ENCODE data around the gene RANGRF. TPM values are rescaled to one million over a fixed set of nuclear protein-coding genes. Genes with fewer than 3 reads are reported as not detected.

RANGRF gene
- total and polyA plus RNA-seq, 9 donors = 12.9 to 28.3 (median 22.9) TPM

GRCh38 chr17:8322061-8322460 lies 33.6 kb downstream of the RANGRF start:
- WGBS (ENCODE audit: insufficient coverage) = 75% methylated on average over 7 of the region's 8 CpGs

GRCh38 chr17:8324132-8324531 lies 35.7 kb downstream of the RANGRF start:
- no peaks in the 10 kb centered on the region for H3K36me3 ChIP-seq (ENCODE audit: control insufficient read depth, insufficient read depth, low read length)
- no peaks in the 10 kb centered on the region for H3K27me3 ChIP-seq (ENCODE audit: control insufficient read depth, insufficient read depth, low read length)
- no CpG with 5 or more reads among the region's 5 CpGs for WGBS (ENCODE audit: insufficient coverage)
- H3K27ac ChIP-seq (ENCODE audit: low read length) = no peak overlapping the region
- DNase-seq = no peak
- H3K9me3 ChIP-seq (replicated peaks; ENCODE audit: control insufficient read depth, low read depth, low read length) = no peaks in the 10 kb centered on the region
- H3K4me1 ChIP-seq (ENCODE audit: control insufficient read depth, insufficient read depth, low read length) = peaks cover 14% of the 10 kb centered on the region
- no peak overlapping the region for H3K4me3 ChIP-seq (ENCODE audit: low read length)

More at GRCh38 chr17:8322061-8322460, 33.6 kb downstream of the RANGRF start:
- no peak overlapping the region for H3K27ac ChIP-seq (ENCODE audit: low read length)
- peaks cover 9% of the 10 kb centered on the region for H3K27me3 ChIP-seq (ENCODE audit: control insufficient read depth, insufficient read depth, low read length)
- H3K9me3 ChIP-seq (replicated peaks; ENCODE audit: control insufficient read depth, low read depth, low read length) = no peaks in the 10 kb centered on the region
- H3K36me3 ChIP-seq (ENCODE audit: control insufficient read depth, insufficient read depth, low read length) = no peaks in the 10 kb centered on the region
- H3K4me3 ChIP-seq (ENCODE audit: low read length) = no peak overlapping the region
- peaks cover 10% of the 10 kb centered on the region for H3K4me1 ChIP-seq (ENCODE audit: control insufficient read depth, insufficient read depth, low read length)
- no peak for DNase-seq

- no CpG with 5 or more reads among the region's 5 CpGs for WGBS (ENCODE audit: insufficient coverage)
- DNase-seq = no peak
Observed at GRCh38 chr17:8324923-8325322, 36.5 kb downstream of the RANGRF start.

GRCh38 chr17:8326511-8327302 lies 38.2 kb downstream of the RANGRF start:
- 1% methylated on average over 44 of the region's 48 CpGs for WGBS (ENCODE audit: insufficient coverage)
- Histone ChIP-seq H3K4me1 (ENCODE audit: control insufficient read depth, insufficient read depth, low read length) (peaks cover 14% of the 10 kb centered on the region), H3K4me3 (ENCODE audit: low read length) (peak overlapping the region; percentile 52), H3K36me3 (ENCODE audit: control insufficient read depth, insufficient read depth, low read length) (no peaks in the 10 kb centered on the region), H3K27me3 (ENCODE audit: control insufficient read depth, insufficient read depth, low read length) (no peaks in the 10 kb centered on the region), H3K9me3 (replicated peaks; ENCODE audit: control insufficient read depth, low read depth, low read length) (no peaks in the 10 kb centered on the region), H3K27ac (ENCODE audit: low read length) (peak overlapping the region; percentile 77)
- peak; percentile 69 for DNase-seq

More at GRCh38 chr17:8324923-8325322, 36.5 kb downstream of the RANGRF start:
- Histone ChIP-seq H3K27ac (ENCODE audit: low read length) (no peak overlapping the region), H3K36me3 (ENCODE audit: control insufficient read depth, insufficient read depth, low read length) (no peaks in the 10 kb centered on the region), H3K27me3 (ENCODE audit: control insufficient read depth, insufficient read depth, low read length) (no peaks in the 10 kb centered on the region), H3K9me3 (replicated peaks; ENCODE audit: control insufficient read depth, low read depth, low read length) (no peaks in the 10 kb centered on the region), H3K4me3 (ENCODE audit: low read length) (no peak overlapping the region), H3K4me1 (ENCODE audit: control insufficient read depth, insufficient read depth, low read length) (peaks cover 14% of the 10 kb centered on the region)

GRCh38 chr17:8327303-8327649 lies 38.8 kb downstream of the RANGRF start:
- H3K36me3 ChIP-seq (ENCODE audit: control insufficient read depth, insufficient read depth, low read length) = no peaks in the 10 kb centered on the region
- no peaks in the 10 kb centered on the region for H3K27me3 ChIP-seq (ENCODE audit: control insufficient read depth, insufficient read depth, low read length)
- no peaks in the 10 kb centered on the region for H3K9me3 ChIP-seq (replicated peaks; ENCODE audit: control insufficient read depth, low read depth, low read length)
- DNase-seq = peak; percentile 27
- H3K27ac ChIP-seq (ENCODE audit: low read length) = peak overlapping the region; percentile 77
- 18% methylated on average over 17 of the region's 25 CpGs for WGBS (ENCODE audit: insufficient coverage)
- H3K4me3 ChIP-seq (ENCODE audit: low read length) = peak overlapping the region; percentile 52
- H3K4me1 ChIP-seq (ENCODE audit: control insufficient read depth, insufficient read depth, low read length) = peaks cover 14% of the 10 kb centered on the region

GRCh38 chr17:8332128-8332527 lies 43.7 kb downstream of the RANGRF start:
- Histone ChIP-seq H3K36me3 (ENCODE audit: control insufficient read depth, insufficient read depth, low read length) (no peaks in the 10 kb centered on the region), H3K27ac (ENCODE audit: low read length) (no peak overlapping the region), H3K4me1 (ENCODE audit: control insufficient read depth, insufficient read depth, low read length) (peaks cover 17% of the 10 kb centered on the region), H3K9me3 (replicated peaks; ENCODE audit: control insufficient read depth, low read depth, low read length) (no peaks in the 10 kb centered on the region), H3K27me3 (ENCODE audit: control insufficient read depth, insufficient read depth, low read length) (peaks cover under 1% of the 10 kb centered on the region), H3K4me3 (ENCODE audit: low read length) (no peak overlapping the region)
- no CpG with 5 or more reads among the region's 2 CpGs for WGBS (ENCODE audit: insufficient coverage)
- no peak for DNase-seq

- WGBS (ENCODE audit: insufficient coverage) = 39% methylated on average over 4 of the region's 5 CpGs
- H3K36me3 ChIP-seq (ENCODE audit: control insufficient read depth, insufficient read depth, low read length) = no peaks in the 10 kb centered on the region
- DNase-seq = peak; percentile 43
- no peak overlapping the region for H3K4me3 ChIP-seq (ENCODE audit: low read length)
- H3K9me3 ChIP-seq (replicated peaks; ENCODE audit: control insufficient read depth, low read depth, low read length) = no peaks in the 10 kb centered on the region
- H3K4me1 ChIP-seq (ENCODE audit: control insufficient read depth, insufficient read depth, low read length) = peaks cover 13% of the 10 kb centered on the region
- H3K27ac ChIP-seq (ENCODE audit: low read length) = no peak overlapping the region
- H3K27me3 ChIP-seq (ENCODE audit: control insufficient read depth, insufficient read depth, low read length) = peaks cover 3% of the 10 kb centered on the region
Observed at GRCh38 chr17:8332688-8333087, 44.2 kb downstream of the RANGRF start.

- peak; percentile 29 for DNase-seq
- no peak overlapping the region for H3K27ac ChIP-seq (ENCODE audit: low read length)
- peaks cover 3% of the 10 kb centered on the region for H3K27me3 ChIP-seq (ENCODE audit: control insufficient read depth, insufficient read depth, low read length)
- no peaks in the 10 kb centered on the region for H3K36me3 ChIP-seq (ENCODE audit: control insufficient read depth, insufficient read depth, low read length)
- H3K4me3 ChIP-seq (ENCODE audit: low read length) = no peak overlapping the region
- 81% methylated on average over 4 of the region's 4 CpGs for WGBS (ENCODE audit: insufficient coverage)
- H3K9me3 ChIP-seq (replicated peaks; ENCODE audit: control insufficient read depth, low read depth, low read length) = no peaks in the 10 kb centered on the region
- H3K4me1 ChIP-seq (ENCODE audit: control insufficient read depth, insufficient read depth, low read length) = peaks cover 16% of the 10 kb centered on the region
Observed at GRCh38 chr17:8333281-8333680, 44.8 kb downstream of the RANGRF start.

- Histone ChIP-seq H3K4me3 (ENCODE audit: low read length) (no peak overlapping the region), H3K9me3 (replicated peaks; ENCODE audit: control insufficient read depth, low read depth, low read length) (no peaks in the 10 kb centered on the region), H3K27ac (ENCODE audit: low read length) (no peak overlapping the region), H3K36me3 (ENCODE audit: control insufficient read depth, insufficient read depth, low read length) (no peaks in the 10 kb centered on the region), H3K27me3 (ENCODE audit: control insufficient read depth, insufficient read depth, low read length) (peaks cover 3% of the 10 kb centered on the region), H3K4me1 (ENCODE audit: control insufficient read depth, insufficient read depth, low read length) (peaks cover 14% of the 10 kb centered on the region)
- 18% methylated on average over 9 of the region's 11 CpGs for WGBS (ENCODE audit: insufficient coverage)
- DNase-seq = no peak
Observed at GRCh38 chr17:8337802-8338752, 49.6 kb downstream of the RANGRF start.

- peaks cover 9% of the 10 kb centered on the region for H3K4me1 ChIP-seq (ENCODE audit: control insufficient read depth, insufficient read depth, low read length)
- no peak overlapping the region for H3K4me3 ChIP-seq (ENCODE audit: low read length)
- no peaks in the 10 kb centered on the region for H3K36me3 ChIP-seq (ENCODE audit: control insufficient read depth, insufficient read depth, low read length)
- H3K27me3 ChIP-seq (ENCODE audit: control insufficient read depth, insufficient read depth, low read length) = peaks cover 3% of the 10 kb centered on the region
- DNase-seq = no peak
- no peaks in the 10 kb centered on the region for H3K9me3 ChIP-seq (replicated peaks; ENCODE audit: control insufficient read depth, low read depth, low read length)
- 67% methylated on average over 1 of the region's 5 CpGs for WGBS (ENCODE audit: insufficient coverage)
- H3K27ac ChIP-seq (ENCODE audit: low read length) = no peak overlapping the region
Observed at GRCh38 chr17:8338753-8339140, 50.3 kb downstream of the RANGRF start.
